Ishikawa (cell line): ENCODE measurements around the gene LAMB4.

Experiments used
- EP300 ChIP-seq: IDR thresholded peaks from 2 replicates; pipeline ENCODE4 v1.6.1; 2012; ENCODE audit warnings: borderline replicate concordance
- FOXM1 ChIP-seq: IDR thresholded peaks from 2 replicates; pipeline ENCODE4 v1.6.1; 2012; ENCODE audit warnings: low read depth, borderline replicate concordance
- YY1 ChIP-seq: IDR thresholded peaks from 2 replicates; pipeline ENCODE4 v1.6.1; 2012; ENCODE audit warnings: low read depth

DNA sequence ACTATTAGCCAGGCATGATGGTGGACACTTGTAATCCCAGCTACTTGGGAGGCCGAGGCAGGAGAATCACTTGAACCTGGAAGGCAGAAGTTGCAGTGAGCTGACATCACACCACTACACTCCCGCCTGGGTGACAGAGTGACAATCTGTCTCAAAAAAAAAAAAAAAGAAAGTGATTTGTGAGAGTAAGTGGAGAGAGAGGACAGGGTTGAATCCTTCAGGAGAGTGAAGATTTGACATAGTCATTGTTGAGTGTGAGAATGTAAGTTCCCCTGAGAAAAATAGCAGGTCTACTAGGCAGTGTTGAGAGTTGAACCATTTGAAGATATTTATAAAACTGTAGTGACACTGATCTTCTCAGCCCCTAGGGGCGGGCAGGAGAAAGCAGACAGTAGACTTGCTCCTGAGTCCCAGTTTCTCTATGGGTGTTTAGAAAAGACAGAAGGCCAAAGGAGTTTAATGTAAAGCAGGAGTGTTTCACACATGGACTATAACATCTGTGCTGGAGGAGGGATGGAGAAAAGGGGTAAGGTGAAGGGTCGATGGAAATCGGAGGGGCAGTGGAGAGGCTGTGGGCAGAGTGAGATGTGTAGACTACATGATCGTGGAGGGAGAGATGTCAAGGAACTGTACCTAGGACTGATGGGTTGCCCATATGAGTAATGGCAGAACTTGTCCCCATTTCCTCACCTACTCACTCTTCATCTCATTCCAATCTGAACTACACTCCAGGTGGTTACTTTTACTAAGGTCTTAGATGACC is 13.7 kb upstream of the LAMB4 start:
- TF ChIP-seq FOXM1, result no peak
- TF ChIP-seq EP300, result no peak
- no peak for TF ChIP-seq YY1
